NCI-H2107 treated with DMSO at 0.1 percent for 48 hours (cell line): Measurements from ENCODE around the gene MYLK.

Experiments
- DNase-seq: peaks from one replicate; lab custom pipeline; 2025; ENCODE audit not compliant: unreplicated experiment; lab: John Stamatoyannopoulos, UW

The MYLK gene

DNA sequence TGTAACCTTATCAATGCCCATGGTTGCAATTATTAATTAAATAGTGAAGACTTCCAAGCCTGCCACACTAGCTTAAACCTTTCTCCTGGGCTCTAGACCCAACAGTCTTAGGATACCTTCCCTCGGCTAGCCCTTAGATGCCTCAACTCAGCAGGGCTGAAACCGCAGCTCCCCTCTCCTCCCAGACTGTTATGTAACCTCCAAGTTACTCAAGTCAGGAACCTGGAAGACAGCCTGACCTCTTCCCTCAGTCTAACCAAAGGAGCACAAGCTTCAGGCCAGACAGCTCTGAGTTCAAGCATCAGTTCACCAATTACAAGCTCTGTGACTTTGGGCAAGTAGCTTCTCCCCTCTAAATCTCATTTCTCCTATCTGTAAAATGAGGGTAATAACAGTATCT lies 228.7 kb downstream of the MYLK start:
- no peak for DNase-seq

DNA sequence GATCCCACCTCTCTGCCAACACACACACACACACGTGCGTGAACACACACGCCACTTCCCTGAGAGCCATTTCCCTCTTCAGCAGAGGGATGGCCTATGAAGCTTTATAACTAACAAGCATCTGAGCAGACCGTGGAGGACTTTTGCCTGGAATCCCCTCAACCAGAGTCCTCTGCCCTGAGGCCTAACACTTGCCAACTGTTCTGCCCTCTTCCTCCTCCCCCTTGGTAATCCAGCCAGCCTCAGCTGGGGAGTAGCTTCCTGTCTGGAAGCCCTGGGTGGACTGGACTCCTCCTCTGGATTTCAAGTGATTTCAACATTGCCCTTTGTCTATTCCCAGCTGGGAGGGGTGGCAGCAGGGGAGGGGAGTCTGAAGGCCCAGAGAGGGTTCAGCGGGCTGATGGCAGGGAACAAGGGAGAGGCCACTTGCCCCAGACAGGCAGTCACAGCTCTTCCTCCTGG lies 230.9 kb downstream of the MYLK start:
- peak; percentile 49 for DNase-seq

DNA sequence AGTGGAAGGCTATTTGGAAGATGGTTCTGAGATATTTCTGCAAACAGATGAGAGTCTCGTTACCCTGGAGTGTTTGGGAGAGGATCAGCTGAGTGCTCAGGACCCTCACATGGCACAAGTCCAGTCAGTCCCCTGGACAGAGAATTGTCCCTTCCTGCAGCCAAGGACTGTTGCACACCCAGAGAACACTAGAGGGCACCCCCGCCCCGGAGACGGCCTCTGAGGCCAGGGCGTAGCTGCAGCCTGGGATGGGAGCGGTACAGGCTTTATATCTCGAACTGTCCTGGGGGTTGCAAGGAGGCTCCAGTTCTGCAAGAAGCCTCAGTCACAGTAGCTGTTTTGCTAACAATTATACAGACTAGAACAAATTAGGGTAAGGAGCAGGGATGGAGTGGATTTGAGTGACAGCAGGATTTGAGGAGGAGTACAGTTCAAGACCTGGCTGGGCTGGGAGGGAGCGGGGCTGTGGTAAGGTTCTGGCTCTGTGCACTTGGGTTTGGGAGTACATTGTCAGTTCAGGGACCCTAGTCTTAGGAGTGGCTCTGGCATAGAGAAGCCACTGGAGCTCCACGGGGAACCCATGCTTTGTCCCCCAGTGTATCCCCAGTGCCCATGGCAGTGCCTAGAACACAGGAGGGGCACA lies 231.7 kb downstream of the MYLK start:
- DNase-seq = peak; percentile 84

DNA sequence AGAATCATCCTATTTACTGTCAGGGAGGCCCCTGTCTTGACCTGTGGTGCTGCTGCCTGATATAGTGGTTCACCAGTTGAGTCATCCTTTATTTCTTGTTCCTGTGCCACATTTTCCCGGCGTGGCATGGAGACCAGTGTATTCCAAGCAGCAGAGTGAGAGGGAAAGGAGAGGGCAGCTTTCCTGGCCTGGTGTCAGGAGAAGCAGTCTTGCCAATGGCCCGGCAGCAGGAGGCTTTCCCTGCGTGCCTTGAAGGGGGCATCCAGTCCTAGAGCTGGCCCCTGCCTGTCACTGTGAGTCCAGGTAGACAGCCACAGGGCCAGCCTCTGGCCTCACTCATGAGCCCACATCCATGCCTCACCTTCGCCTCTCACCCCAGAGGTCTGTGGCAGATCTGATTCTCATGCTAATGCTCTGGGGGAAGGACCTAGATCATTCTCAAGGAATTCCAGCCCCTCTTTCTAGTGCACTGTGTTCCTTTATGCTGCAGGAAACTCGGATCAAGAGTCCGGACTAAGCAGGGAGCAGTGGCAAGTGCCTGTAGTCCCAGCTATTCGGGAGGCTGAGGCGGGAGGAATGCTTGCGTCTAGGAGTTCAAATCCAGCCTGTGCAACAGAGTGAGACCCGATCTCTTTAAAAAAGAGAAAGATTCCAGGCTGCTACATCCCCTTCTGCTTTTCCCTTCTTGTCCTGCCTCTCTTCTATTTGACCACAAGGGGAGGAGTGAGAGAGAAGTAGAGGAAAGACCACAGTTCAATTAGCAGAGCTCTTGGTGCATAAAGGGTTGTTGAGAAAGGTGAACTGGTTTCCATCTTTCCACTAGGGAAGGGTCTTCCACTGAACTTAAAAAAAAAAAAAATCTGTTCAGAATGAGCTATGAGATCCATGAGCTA lies 232.4 kb downstream of the MYLK start:
- no peak for DNase-seq

DNA sequence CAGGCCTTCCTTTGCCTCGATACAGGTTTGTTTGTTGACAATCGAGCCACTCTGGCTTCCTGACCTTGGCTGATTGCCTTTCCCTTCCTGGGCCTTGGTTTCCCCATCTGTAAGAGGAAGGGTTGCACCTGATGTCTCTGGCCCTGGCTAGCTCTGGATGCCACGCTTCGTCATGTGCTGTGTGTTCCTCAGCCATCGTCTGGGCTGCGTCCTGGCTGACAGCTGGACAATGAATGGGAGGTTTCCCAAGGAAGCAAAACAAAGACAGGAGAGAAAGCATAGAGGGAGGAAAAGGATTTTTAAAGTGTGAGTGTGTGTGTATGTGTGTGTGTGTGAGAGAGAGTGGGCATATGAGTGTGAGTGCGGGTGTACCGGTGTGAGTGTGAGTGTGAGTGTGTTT lies 234.0 kb downstream of the MYLK start:
- no peak for DNase-seq

DNA sequence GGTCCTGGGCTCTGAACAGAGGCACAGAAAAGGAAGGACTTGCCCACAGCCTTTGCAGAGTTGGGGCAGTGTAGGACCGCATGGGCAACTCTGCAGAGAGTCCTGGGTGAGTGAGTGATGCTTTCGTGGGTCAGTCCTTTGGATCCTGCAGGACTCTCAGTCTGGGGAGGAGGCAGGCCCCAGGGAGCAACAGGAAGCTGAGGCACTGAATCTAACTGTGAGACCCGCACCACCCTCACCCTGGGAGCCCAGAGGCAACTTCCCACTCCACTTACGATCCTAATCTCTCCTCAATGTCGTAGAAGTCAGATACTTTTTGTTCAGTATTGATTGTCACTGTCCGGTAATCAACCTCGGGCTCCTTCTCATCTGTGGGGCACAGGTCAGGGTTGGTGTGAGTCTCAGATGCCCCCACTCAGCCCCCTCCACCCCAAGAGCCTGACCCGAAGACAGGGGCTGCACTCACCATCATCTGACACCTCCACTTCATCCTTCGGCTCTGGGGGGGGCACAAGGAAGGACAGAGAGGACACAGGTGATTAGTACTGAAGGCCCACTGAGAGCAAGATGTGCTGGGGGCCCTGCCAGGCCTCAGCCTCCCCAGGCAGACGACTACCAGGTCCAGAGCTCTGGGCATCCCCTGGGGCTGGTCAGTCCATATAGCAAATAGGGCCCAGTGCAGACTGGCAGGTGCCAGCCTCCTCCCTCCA lies 235.3 kb downstream of the MYLK start:
- no peak for DNase-seq

DNA sequence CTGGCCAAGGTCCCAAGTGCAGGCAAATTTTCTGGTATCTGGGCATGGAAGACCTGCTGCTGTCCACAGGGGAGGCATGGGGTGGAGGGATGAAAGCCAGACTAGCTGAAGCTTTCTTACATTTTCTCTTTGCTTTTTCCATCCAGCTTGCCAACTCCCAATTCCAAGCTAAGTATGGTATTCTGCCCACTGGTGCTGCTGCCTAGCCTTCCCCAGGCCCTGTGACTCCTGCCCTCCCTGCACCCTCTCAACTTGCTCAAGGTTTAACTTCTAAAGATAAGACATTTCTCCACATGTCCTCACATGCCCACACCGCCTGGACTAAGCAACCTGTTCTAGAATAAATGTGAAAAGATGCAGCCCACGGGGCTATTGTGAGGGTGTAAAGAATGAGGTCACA lies 239.8 kb downstream of the MYLK start:
- DNase-seq = no peak

DNA sequence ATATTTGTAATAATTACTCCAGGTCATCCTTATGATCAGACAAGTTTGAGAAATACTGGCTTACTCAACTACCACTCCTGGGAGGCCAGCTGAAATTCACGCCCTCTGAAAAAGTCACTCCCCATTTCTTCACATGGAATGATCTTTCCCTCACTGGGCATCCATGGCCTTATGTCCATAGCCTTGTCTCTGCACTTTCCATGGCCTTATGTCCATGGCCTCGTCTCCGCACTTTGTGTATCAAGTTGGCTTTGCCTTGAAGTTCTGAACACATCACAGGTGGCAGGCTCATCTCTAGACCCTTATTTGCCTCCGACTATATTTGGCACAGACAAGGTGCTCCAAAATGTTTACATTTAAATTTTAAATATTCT lies 241.2 kb downstream of the MYLK start:
- DNase-seq = no peak

DNA sequence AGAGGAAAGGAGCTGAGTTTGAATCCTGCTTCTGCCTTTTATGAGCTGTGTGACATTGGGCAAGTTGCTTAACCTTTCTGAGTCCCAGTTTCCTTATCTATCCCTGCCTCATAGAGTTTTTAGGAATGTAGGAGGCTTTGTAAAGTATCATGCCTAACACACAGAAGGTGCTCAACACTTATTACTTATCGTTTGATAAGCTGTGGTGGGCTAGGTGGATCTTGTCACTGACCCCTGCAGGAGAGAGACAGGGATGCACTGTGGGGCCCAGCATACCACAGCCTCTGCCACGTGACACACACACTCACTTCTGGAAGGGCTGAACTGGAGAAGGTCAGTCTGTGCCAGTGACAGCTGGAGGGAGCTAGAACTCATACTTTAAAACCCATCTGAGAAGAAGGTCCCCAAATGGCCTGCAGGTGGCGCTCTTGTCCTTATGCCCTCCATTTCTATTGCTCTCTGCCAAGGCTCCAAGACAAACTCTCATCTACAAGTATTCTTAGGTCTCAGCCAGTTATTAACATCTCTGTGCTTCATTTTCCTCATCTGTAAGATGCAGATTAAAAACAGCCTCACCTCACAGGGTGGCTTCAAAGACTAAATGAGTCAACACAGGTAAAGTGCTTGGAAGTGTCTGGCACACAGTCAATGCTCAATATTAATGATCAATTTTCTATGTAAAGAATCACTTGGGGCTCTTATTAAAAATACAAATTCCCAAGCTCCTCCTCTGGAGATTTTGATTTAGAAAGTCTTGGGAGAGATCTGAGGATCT lies 241.8 kb downstream of the MYLK start:
- DNase-seq = peak; percentile 82

DNA sequence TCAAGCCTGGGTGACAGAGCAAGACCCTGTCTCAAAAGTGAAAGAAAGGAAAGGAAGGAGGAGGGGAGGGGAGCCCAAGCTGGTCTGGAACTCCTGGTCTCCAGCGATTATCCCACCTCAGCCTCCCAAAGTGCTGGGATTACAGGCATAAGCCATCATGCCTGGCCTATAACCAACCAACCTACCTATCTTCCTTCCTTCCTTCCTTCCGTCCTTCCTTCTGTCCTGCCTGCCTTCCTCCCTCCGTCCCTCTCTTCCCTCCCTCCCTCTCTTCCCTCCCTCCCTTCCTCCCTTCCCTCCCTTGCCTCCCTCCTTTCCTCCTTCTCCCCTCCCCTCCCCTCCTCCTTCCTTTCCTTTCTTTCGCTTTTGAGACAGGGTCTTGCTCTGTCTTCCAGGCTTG lies 242.6 kb downstream of the MYLK start:
- no peak for DNase-seq

DNA sequence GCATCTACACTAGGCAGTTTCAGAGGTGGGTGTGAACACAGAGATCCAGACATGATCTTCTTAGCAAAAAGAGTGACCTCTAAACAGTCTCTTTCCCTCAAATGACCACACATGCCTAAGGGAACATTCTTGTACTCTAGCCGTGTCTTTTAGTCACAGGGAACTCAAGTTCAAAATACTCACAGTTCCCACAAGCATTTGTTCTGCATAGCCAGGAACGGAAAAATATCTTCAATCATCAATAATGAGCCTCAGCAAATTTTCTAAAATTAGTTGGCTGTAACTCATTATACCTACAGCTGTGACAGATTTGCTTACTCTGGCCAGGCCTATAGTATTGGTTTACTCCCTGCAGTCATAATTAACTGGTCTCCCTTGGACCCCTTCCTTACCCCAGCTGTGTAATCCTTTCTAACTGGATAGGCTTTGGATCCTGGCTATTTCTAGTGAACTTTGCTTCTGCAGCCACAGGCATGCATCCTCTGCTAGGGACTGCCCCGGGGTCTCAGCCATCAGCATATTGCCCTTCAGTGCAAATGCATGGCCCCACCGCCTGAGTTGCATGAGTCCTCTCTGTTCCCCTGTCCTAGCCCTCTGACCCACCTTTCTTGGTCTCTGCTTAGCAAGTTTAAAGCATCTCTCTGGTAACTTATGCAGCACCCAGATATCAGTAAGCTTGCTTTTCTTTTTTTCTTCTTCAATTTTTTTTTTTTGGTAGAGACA lies 243.2 kb downstream of the MYLK start:
- DNase-seq = no peak

DNA sequence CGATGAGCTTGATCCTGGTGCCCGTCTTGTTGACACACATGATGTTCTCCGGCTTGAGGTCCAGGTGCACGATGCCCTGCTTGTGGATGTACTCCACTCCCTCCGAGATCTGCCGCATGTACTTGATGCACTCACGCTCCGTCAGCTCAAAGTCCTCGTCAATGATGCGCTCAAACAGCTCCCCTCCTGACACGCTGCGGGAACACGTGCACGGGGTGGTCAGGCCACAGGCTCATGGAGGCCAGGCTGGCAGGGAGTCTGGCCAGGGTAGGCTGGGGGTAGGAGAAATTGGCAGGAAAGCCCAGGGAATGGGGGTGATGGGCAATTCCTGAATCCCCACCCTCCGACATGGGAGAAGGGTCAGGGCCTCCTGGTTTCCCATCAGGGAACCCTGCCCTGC lies 243.8 kb downstream of the MYLK start:
- DNase-seq = no peak

DNA sequence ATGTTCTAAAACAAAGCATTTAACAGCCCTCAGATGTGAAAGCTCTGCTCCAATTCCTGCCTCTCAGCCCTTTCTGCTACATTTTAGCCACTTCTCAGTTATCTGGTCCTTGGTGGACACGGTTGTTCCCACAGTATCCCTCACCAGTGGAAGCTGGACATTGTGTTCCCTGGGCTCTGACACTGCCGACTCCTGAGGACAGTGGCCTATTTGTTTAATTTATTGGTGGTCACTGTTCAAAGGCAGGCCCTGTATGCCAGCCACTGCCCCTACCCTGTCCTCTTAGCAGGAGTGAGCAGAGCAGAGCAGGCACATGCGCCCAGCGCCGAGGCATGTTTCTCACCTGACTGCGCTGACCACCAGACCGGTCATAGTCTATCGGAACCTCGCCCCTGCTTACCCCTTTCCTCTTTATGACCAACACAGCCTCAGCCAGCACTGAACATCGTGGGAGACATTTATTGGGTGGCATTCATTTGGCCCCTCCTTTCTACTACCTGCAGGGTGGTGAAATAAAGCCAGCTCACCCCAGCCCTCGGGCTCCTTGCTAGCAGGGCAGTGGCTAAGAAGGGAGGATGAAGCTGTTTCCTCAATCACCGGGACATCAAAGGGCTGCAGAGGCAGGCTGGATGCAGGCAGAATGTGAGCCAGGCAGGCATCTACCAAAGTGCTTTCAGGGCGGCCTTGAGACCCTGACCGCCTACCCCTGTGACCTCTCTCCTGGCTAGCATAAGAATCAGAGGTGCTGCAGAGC lies 245.0 kb downstream of the MYLK start:
- DNase-seq = no peak

DNA sequence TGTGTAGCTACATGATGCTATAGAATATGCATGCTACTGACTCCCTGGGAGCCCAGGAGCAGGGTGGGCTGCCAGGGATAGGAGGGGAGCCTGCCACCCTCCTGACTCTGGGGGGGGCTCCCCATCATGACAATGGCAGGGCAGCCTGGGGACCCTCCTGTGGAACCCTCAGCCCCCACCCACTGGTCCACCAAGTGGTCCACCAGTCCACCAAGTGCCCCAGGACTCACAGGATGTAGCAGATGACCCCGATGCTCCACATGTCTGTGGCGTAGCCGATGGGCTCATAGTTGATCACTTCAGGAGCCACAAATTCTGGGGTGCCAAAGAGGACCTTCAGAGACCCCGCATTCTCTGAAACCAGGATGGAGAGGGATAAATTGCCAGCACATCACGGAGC lies 246.3 kb downstream of the MYLK start:
- DNase-seq = no peak

DNA sequence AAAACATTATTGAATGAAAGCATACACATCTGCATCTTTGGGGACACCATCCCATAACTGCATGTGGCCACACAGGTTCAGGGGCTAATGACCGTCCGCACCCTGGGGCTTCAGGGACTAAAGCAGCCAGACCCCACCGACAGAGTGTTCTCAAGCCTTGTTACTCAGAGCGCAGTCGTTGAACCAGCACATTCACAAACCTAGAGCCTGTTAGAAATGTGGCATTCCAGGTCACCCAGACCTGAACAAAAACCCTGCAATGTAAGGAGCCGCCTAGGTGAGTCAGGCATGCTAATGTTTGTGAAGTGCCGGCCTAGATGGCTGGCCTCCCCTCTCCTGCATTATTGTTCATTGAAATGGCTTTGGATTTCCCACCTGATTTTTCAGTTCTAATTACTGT lies 247.0 kb downstream of the MYLK start:
- no peak for DNase-seq

DNA sequence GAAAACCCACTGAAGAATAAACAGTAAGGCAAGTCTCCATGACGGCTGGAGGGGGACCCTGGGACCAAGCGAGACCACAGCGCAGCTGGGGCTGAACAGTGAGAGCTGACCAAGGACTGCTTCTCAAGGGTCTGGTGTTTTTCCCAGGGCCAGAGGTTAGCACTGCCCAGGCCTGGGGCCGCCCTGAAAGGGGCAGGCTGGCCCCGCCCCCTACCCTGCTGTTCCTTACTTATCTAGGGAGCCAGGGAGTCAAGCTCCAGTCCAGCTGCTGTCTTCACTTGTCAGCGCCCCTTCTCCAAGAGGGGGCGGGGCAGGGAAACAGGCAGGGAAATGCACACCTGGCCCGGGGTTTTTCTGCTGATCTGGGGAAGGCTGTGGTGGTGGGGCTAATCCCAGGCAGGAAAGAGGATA lies 247.7 kb downstream of the MYLK start:
- DNase-seq = peak; percentile 33

DNA sequence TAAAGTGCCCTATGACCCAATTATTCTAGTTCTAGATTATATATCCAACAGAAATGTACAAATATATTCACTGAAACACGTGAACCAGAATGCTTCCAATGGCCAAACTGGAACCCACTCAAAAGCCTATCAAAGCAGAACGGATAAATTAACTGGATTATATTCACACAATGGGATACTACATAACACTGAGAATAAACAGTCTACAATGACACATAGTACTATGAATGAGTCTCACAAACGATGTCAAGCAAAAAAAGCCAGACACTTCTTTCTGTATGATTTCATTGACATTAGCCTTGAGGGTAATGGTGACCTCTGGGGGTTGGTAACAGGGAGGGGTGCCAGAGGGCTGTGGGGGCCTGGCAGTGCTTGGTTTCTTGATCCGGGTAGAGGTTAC lies 248.4 kb downstream of the MYLK start:
- DNase-seq = peak; percentile 65

DNA sequence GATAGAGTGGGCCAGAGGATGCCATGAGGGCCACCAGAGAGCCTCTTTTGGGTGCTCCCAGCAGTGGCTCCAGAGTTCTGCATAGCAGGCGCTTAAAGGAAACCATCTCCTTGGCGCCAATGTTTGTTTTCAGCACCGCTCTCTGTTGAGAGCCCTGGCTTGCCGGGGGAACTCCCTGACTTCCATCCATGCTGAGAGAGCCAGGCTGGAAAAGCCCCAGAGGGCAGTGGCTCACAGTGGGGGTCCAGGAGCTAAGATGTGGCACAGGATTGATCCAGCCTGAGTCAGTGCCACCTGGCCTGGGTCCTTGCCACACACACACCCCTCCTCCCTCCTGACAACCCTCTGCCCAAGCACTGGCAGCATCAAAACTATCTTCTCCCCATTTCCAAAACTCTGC lies 248.9 kb downstream of the MYLK start:
- peak; percentile 73 for DNase-seq

DNA sequence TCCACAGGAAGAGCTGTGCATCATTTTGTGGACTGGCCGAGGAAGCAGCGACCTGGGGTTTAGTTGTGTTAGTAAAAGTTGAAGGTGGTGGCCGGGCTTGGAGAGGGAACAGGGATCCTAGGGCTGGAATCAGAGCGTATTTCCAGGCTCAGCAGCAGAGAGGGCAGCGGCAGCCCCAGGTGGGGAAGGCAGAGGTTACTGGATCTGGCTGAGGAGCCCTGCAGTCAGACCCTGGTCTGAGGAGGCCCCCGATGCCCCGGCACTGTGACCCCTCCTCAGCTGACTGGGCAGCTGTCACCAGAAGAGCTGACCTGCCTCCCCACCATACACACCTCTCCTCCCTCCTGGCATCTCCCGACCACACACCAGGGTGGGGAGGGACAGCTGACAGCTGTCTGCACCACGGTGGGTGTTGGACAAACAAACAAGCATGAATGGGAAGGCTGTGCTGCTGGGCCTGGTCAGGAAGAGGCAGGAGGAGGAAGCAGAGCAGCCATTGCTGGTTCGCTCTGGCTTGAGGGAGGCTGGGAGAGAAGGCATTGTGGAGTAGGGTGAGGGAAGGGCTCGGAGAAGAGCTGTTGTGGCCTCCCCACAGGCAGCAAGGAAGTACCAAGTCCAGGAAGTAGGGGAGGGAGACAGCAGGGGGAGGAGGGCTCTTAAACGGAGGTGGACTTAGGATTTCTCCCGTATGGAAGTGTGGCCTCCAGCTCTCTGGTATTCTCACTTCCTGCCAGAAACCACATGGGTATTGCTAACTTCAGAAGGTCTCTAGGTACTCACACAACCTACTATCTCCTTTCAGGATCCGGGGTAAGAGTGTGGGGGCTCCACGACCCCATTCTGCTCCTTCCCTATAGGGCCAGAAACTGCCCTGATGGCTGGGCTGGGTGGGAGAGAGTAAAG lies 249.7 kb downstream of the MYLK start:
- peak; percentile 28 for DNase-seq
